Keratinocyte (primary cell): ENCODE measurements around the gene SAMD4B. TPM values are rescaled to one million over a fixed set of nuclear protein-coding genes. Genes with fewer than 3 reads are reported as not detected.
"Not testable (repeated sequence)": the region's sequence is repeated elsewhere in the genome, so short reads cannot be mapped to it uniquely, and the experiment has no call there.

Experiments used
- DNase-seq: peaks from one replicate; pipeline ENCODE4 v3.0.0-alpha.2; 2011; ENCODE audit warnings: low read depth, missing footprints, low spot score
- FAIRE-seq: peaks from 2 replicates; lab custom pipeline; 2011; peaks lifted over from hg19 to GRCh38; lab: Jason Lieb, UNC
- H2AFZ ChIP-seq: 2 replicates; pipeline ENCODE4 v1.6.0; 2012; ENCODE audit warnings: low read length, control low read depth, inconsistent platforms; ENCODE audit not compliant: control insufficient read depth
- H3K27ac ChIP-seq: 2 replicates; pipeline ENCODE4 v1.5.1; 2011; ENCODE audit warnings: low read length; ENCODE audit not compliant: control insufficient read depth, insufficient read depth
- H3K27me3 ChIP-seq: 3 replicates; pipeline ENCODE4 v1.6.0; 2011; ENCODE audit warnings: low read length; ENCODE audit not compliant: control insufficient read depth, insufficient read depth; ENCODE audit errors: extremely low read depth
- H3K36me3 ChIP-seq, 2 experiments: 2 replicates in 1 of 2; 3 replicates in 1 of 2; pipeline ENCODE4 v1.5.1; 2011; ENCODE audit warnings: low read length in 2 of 2, mild to moderate bottlenecking in 1 of 2; ENCODE audit not compliant: control insufficient read depth in 2 of 2, insufficient read depth in 2 of 2; ENCODE audit errors: extremely low read depth in 1 of 2
- H3K4me1 ChIP-seq: 3 replicates; pipeline ENCODE4 v1.5.1; 2011; ENCODE audit warnings: low read length; ENCODE audit not compliant: control insufficient read depth, insufficient read depth; ENCODE audit errors: extremely low read depth
- H3K4me2 ChIP-seq: 3 replicates; pipeline ENCODE4 v1.6.0; 2011; ENCODE audit warnings: low read depth, low read length; ENCODE audit not compliant: control insufficient read depth, insufficient read depth; ENCODE audit errors: extremely low read depth
- H3K4me3 ChIP-seq, 3 experiments: fragments of 200-600 bp in 1 of 3; sonication (generic) in 1 of 3; 2 replicates in 2 of 3; 3 replicates in 1 of 3; pipeline ENCODE4 v1.5.1; 2011 to 2016; ENCODE audit warnings: low read length in 3 of 3, mild to moderate bottlenecking in 3 of 3, control low read depth in 2 of 3, inconsistent platforms in 1 of 3, low read depth in 1 of 3, mixed read lengths in 1 of 3, mixed run types in 1 of 3, moderate library complexity in 1 of 3; ENCODE audit not compliant: control insufficient read depth in 2 of 3, insufficient read depth in 2 of 3; ENCODE audit errors: extremely low read depth in 1 of 3
- H3K79me2 ChIP-seq: 2 replicates; pipeline ENCODE4 v1.6.0; 2012; ENCODE audit warnings: low read length; ENCODE audit not compliant: control insufficient read depth, insufficient read depth
- H3K9ac ChIP-seq: 3 replicates; pipeline ENCODE4 v1.6.0; 2011; ENCODE audit warnings: low read length; ENCODE audit not compliant: control insufficient read depth, insufficient read depth; ENCODE audit errors: extremely low read depth
- H3K9me1 ChIP-seq: 3 replicates; pipeline ENCODE4 v1.6.0; 2011; ENCODE audit warnings: low read length; ENCODE audit not compliant: control insufficient read depth, insufficient read depth; ENCODE audit errors: extremely low read depth
- H3K9me3 ChIP-seq: 2 replicates; pipeline ENCODE4 v1.5.1; 2012; ENCODE audit warnings: low read depth, low read length; ENCODE audit not compliant: control insufficient read depth
- H4K20me1 ChIP-seq: 3 replicates; pipeline ENCODE4 v1.6.0; 2011; ENCODE audit warnings: low read length; ENCODE audit not compliant: control insufficient read depth, insufficient read depth; ENCODE audit errors: extremely low read depth
- CTCF ChIP-seq, 3 experiments: IDR thresholded peaks in 1 of 3; conservative IDR thresholded peaks in 1 of 3; optimal IDR thresholded peaks in 1 of 3; 2 replicates in 2 of 3; 3 replicates in 1 of 3; pipeline versions ENCODE3 to v1.5.1; 2011; ENCODE audit warnings: low read length in 3 of 3, mild to moderate bottlenecking in 3 of 3, moderate library complexity in 2 of 3, control low read depth in 1 of 3, inconsistent platforms in 1 of 3; ENCODE audit not compliant: insufficient read depth in 2 of 3; ENCODE audit errors: extremely low read depth in 1 of 3
- EZH2 ChIP-seq: IDR thresholded peaks from one replicate; pipeline ENCODE4 v1.6.1; 2012; ENCODE audit warnings: inconsistent platforms, mild to moderate bottlenecking, low read length, moderate library complexity
- dilution Hi-C: fragments of 300-500 bp; cut with MboI; formaldehyde crosslinking; loops from one replicate; pipeline ENCODE4 v1.7.0; 2020; ENCODE audit warnings: low sequenced_read_pairs; ENCODE audit not compliant: extremely low pct_ligation_motif_present
- polyA plus RNA-seq, 5 experiments: library from polyadenylated mRNA; depleted of rRNA in 3 of 5; stranded (reverse) in 3 of 5; stranded (forward) in 1 of 5; unstranded in 1 of 5; fragments of >200 nt; gene quantifications; 1 replicate in 1 of 5; 2 replicates in 3 of 5; 3 replicates in 1 of 5; pipeline versions ENCODE4 v1.2.1 to v1.2.3, GENCODE V29; 2011 to 2012; ENCODE audit warnings: missing spikeins in 2 of 5, low read depth in 1 of 5, low replicate concordance in 1 of 5

The SAMD4B gene
- polyA plus RNA-seq, 1 donor (not counting 4 experiments of a cell fraction or from before 2014, with no cell fraction given): 20.9 TPM

- no peaks in the 10 kb centered on the region for H3K9me3 ChIP-seq
- H3K27me3 ChIP-seq: peaks cover 48% of the 10 kb centered on the region
- no peaks in the 10 kb centered on the region for H3K79me2 ChIP-seq
- no peaks in the 10 kb centered on the region for H3K36me3 ChIP-seq
- no peaks in the 10 kb centered on the region for H3K9me1 ChIP-seq
- no peak overlapping the region for H2AFZ ChIP-seq
- H3K27ac ChIP-seq: no peak overlapping the region
- peak; percentile 66 for TF ChIP-seq EZH2
- no peak for TF ChIP-seq CTCF (optimal IDR thresholded peaks at IDR 0.05 in 1 of 3, IDR thresholded peaks at IDR 0.05 in 1 of 3, conservative IDR thresholded peaks at IDR 0.05 in 1 of 3; ENCODE audit: extremely low read depth in 1 of 3, insufficient read depth in 2 of 3, low read length in 3 of 3)
- no peaks in the 10 kb centered on the region for H4K20me1 ChIP-seq
- H3K9ac ChIP-seq: no peak overlapping the region
- H3K4me1 ChIP-seq: no peaks in the 10 kb centered on the region
- FAIRE-seq: no peak
- peak overlapping the region; percentile 22 for H3K4me2 ChIP-seq
- dilution Hi-C loops: no loop called here
- H3K4me3 ChIP-seq: no peak overlapping the region
- DNase-seq: no peak
Observed at GRCh38 chr19:39307822-39308530, 34.2 kb upstream of the SAMD4B start.

GRCh38 chr19:39308531-39309304 lies 33.5 kb upstream of the SAMD4B start:
- TF ChIP-seq CTCF (optimal IDR thresholded peaks at IDR 0.05 in 1 of 3, IDR thresholded peaks at IDR 0.05 in 1 of 3, conservative IDR thresholded peaks at IDR 0.05 in 1 of 3; ENCODE audit: extremely low read depth in 1 of 3, insufficient read depth in 2 of 3, low read length in 3 of 3): no peak
- no peak for TF ChIP-seq EZH2
- DNase-seq (no peak), FAIRE-seq (no peak)
- Histone ChIP-seq H3K4me3 (no peak overlapping the region), H2AFZ (no peak overlapping the region), H4K20me1 (no peaks in the 10 kb centered on the region), H3K27me3 (peaks cover 44% of the 10 kb centered on the region), H3K9me3 (no peaks in the 10 kb centered on the region), H3K9ac (no peak overlapping the region), H3K4me2 (no peak overlapping the region), H3K36me3 (no peaks in the 10 kb centered on the region), H3K9me1 (no peaks in the 10 kb centered on the region), H3K4me1 (no peaks in the 10 kb centered on the region), H3K27ac (no peak overlapping the region), H3K79me2 (no peaks in the 10 kb centered on the region)
- dilution Hi-C loops: no loop called here

GRCh38 chr19:39309305-39309670 lies 32.9 kb upstream of the SAMD4B start:
- H3K4me3 ChIP-seq, H3K4me2 ChIP-seq, DNase-seq, FAIRE-seq, H3K9me3 ChIP-seq, H3K9ac ChIP-seq, H2AFZ ChIP-seq, H3K9me1 ChIP-seq, H3K4me1 ChIP-seq, H3K36me3 ChIP-seq, H3K79me2 ChIP-seq, H4K20me1 ChIP-seq, H3K27ac ChIP-seq, dilution Hi-C loops: not testable (repeated sequence)
- H3K27me3 ChIP-seq: peaks cover 42% of the 10 kb centered on the region
